ENCODE data around the gene CFB. TPM values are rescaled to one million over a fixed set of nuclear protein-coding genes. Genes with fewer than 3 reads are reported as not detected.
A peak's percentile ranks its signal among the peaks of the same experiment; 100 is the strongest.

CFB gene
- total and polyA plus RNA-seq, 9 of the 15 experiments (the other 6 are each of a cell fraction or from before 2014, with no cell fraction given): 0.08 to 0.91 (median 0.22) TPM; not detected in 4

GRCh38 chr6:31897612-31898382 is 48.1 kb upstream of the CFB start, which contains the start of gene EHMT2 (continued):
- TF ChIP-seq TAF15 (IDR thresholded peaks at IDR 0.05; ENCODE audit: low read depth, low read length) (no peak), ZFPM2 (CRISPR knock-in tag; IDR thresholded peaks at IDR 0.05) (no peak), HMGXB4 (CRISPR knock-in tag; IDR thresholded peaks at IDR 0.05) (no peak), CHCHD3 (CRISPR knock-in tag; IDR thresholded peaks at IDR 0.05) (no peak), ZNF408 (CRISPR knock-in tag; IDR thresholded peaks at IDR 0.05; ENCODE audit: low read depth) (no peak), IRF9 (tag; IDR thresholded peaks at IDR 0.05) (no peak), HNRNPH1 (optimal IDR thresholded peaks at IDR 0.05; ENCODE audit: low read depth, low read length) (no peak), EHMT2 (IDR thresholded peaks at IDR 0.05) (no peak), SNAPC5 (CRISPR knock-in tag; IDR thresholded peaks at IDR 0.05) (no peak), ARID4B (CRISPR knock-in tag; IDR thresholded peaks at IDR 0.05) (peak; percentile 28), ZNF79 (CRISPR knock-in tag; IDR thresholded peaks at IDR 0.05; ENCODE audit: low read depth) (no peak), NCOA4 (IDR thresholded peaks at IDR 0.05; ENCODE audit: partially characterized antibody) (no peak), SAFB (IDR thresholded peaks at IDR 0.05; ENCODE audit: borderline replicate concordance, low read depth, low read length) (no peak), ZBED1 (IDR thresholded peaks at IDR 0.05) (0 out of 2 replicates have a peak, but pooled peaks have one; percentile 0), ZNF274 (IDR thresholded peaks at IDR 0.05; ENCODE audit: borderline replicate concordance, low read depth, low read length) (no peak), MAX (CRISPR knock-in tag; IDR thresholded peaks at IDR 0.05) (peak; percentile 68), MCM7 (IDR thresholded peaks at IDR 0.05) (no peak), TARDBP (IDR thresholded peaks at IDR 0.05) (0 out of 2 replicates have a peak, but pooled peaks have one; percentile 16), ELK3 (CRISPR knock-in tag; IDR thresholded peaks at IDR 0.05) (0 out of 2 replicates have a peak, but pooled peaks have one; percentile 40), FOXM1 (IDR thresholded peaks at IDR 0.05; ENCODE audit: low read depth) (no peak; the same call in 1 of the 2 replicates), FOXM1 (CRISPR knock-in tag; IDR thresholded peaks at IDR 0.05; ENCODE audit: low read depth) (no peak)
